HepG2 (cell line): ENCODE data around the gene TXNL4A. TPM values are rescaled to one million over a fixed set of nuclear protein-coding genes. Genes with fewer than 3 reads are reported as not detected.

Experiments used
- CHD4 ChIP-seq: fragments of 200-600 bp; sonication (generic); IDR thresholded peaks from 2 replicates; pipeline ENCODE4 v1.7.0; 2017; ENCODE audit warnings: mild to moderate bottlenecking, low read length, borderline replicate concordance
- EED ChIP-seq: sonication (generic); formaldehyde crosslinking; IDR thresholded peaks from 2 replicates; pipeline ENCODE4 v1.5.0; 2020; ENCODE audit warnings: mild to moderate bottlenecking, missing genetic modification reagents
- FUBP1 ChIP-seq: sonication (generic); formaldehyde crosslinking; IDR thresholded peaks from 2 replicates; pipeline ENCODE4 v1.5.1; 2020; ENCODE audit warnings: missing genetic modification reagents, mild to moderate bottlenecking, borderline replicate concordance
- HNF1B ChIP-seq: sonication (generic); formaldehyde crosslinking; IDR thresholded peaks from 2 replicates; pipeline ENCODE4 v1.5.1; 2020; ENCODE audit warnings: mild to moderate bottlenecking, moderate library complexity, missing genetic modification reagents
- KDM5A ChIP-seq: fragments of 200-600 bp; sonication (generic); IDR thresholded peaks from 2 replicates; pipeline ENCODE4 v1.7.0; 2018; ENCODE audit warnings: antibody characterized with exemption, mild to moderate bottlenecking, low read length, borderline replicate concordance
- MEIS2 ChIP-seq: sonication (generic); formaldehyde crosslinking; IDR thresholded peaks from 2 replicates; pipeline ENCODE4 v1.9.0; 2021; ENCODE audit warnings: mild to moderate bottlenecking, missing genetic modification reagents
- MIER3 ChIP-seq: IDR thresholded peaks from 2 replicates; pipeline ENCODE4 v1.6.1; 2016; ENCODE audit warnings: missing compliant biosample characterization, borderline replicate concordance
- NFIC ChIP-seq: IDR thresholded peaks from 2 replicates; pipeline ENCODE4 v1.6.1; 2012; ENCODE audit warnings: mild to moderate bottlenecking, low read length, inconsistent platforms
- PAF1 ChIP-seq: IDR thresholded peaks from 2 replicates; pipeline ENCODE4 v1.6.1; 2016; ENCODE audit warnings: missing genetic modification reagents, missing compliant biosample characterization
- SALL1 ChIP-seq: sonication (generic); formaldehyde crosslinking; IDR thresholded peaks from 2 replicates; pipeline ENCODE4 v1.8.0; 2022; ENCODE audit warnings: mild to moderate bottlenecking, missing genetic modification reagents
- TBX2 ChIP-seq: sonication (generic); formaldehyde crosslinking; IDR thresholded peaks from 2 replicates; pipeline ENCODE4 v1.5.0; 2020; ENCODE audit warnings: missing genetic modification reagents, mild to moderate bottlenecking, borderline replicate concordance
- YEATS2 ChIP-seq: sonication (generic); formaldehyde crosslinking; IDR thresholded peaks from 2 replicates; pipeline ENCODE4 v1.4.0; 2020; ENCODE audit warnings: missing genetic modification reagents, borderline replicate concordance
- ZIK1 ChIP-seq: sonication (generic); formaldehyde crosslinking; IDR thresholded peaks from 2 replicates; pipeline ENCODE4 v1.5.0; 2020; ENCODE audit warnings: mild to moderate bottlenecking, low read depth, missing genetic modification reagents, borderline replicate concordance
- ZNF136 ChIP-seq: sonication (generic); formaldehyde crosslinking; IDR thresholded peaks from 2 replicates; pipeline ENCODE4 v1.8.1; 2022; ENCODE audit warnings: low read depth, mild to moderate bottlenecking, moderate library complexity, missing genetic modification reagents
- ZNF672 ChIP-seq: sonication (generic); formaldehyde crosslinking; IDR thresholded peaks from 2 replicates; pipeline ENCODE4 v1.8.1; 2022; ENCODE audit warnings: missing genetic modification reagents
- ZNF775 ChIP-seq: sonication (generic); formaldehyde crosslinking; IDR thresholded peaks from 2 replicates; pipeline ENCODE4 v1.4.0; 2020; ENCODE audit warnings: missing genetic modification reagents, mild to moderate bottlenecking, moderate library complexity, borderline replicate concordance
- ZSCAN29 ChIP-seq: sonication (generic); formaldehyde crosslinking; conservative IDR thresholded peaks from 2 replicates; pipeline ENCODE4 v1.4.0; 2020; ENCODE audit warnings: mild to moderate bottlenecking, missing genetic modification reagents
- polyA plus RNA-seq, 8 experiments: library from polyadenylated mRNA; depleted of rRNA in 3 of 8; stranded (reverse) in 7 of 8; unstranded in 1 of 8; fragments of >200 nt; fragmentation: Illumina TruSeq in 4 of 8; extraction: Trizol in 4 of 8; gene quantifications; 2 replicates each; pipeline versions ENCODE4 v1.2.1 to v1.2.3, GENCODE V29; 2011 to 2016; ENCODE audit warnings: low read depth in 4 of 8, missing spikeins in 1 of 8, mixed read lengths in 1 of 8; ENCODE audit not compliant: insufficient read depth in 1 of 8
- total RNA-seq, 5 experiments: library from RNA; depleted of rRNA; stranded (reverse); fragments of >200 nt; fragmentation: Illumina TruSeq; extraction: Trizol; gene quantifications; 2 replicates each; pipeline ENCODE4 v1.2.3, GENCODE V29; 2016; ENCODE audit warnings: low read depth in 1 of 5
- TF ChIP-seq, protein P1 (sequence below): sonication (generic); formaldehyde crosslinking; IDR thresholded peaks from 2 replicates; pipeline ENCODE4 v1.4.0; 2020; ENCODE audit warnings: missing genetic modification reagents, borderline replicate concordance
- TF ChIP-seq, protein P2 (sequence below), 2 experiments: sonication (generic) in 1 of 2; formaldehyde crosslinking in 1 of 2; IDR thresholded peaks; 2 replicates each; pipeline versions ENCODE4 v1.5.1 to v1.6.1; 2011 to 2020; ENCODE audit warnings: borderline replicate concordance in 1 of 2, low read depth in 1 of 2, low read length in 1 of 2, mild to moderate bottlenecking in 1 of 2, missing genetic modification reagents in 1 of 2, moderate library complexity in 1 of 2

Gene TXNL4A
- total and polyA plus RNA-seq, 2 of the 13 experiments (the other 11 are each of a cell fraction or from before 2014, with no cell fraction given): 172 to 202 TPM

DNA sequence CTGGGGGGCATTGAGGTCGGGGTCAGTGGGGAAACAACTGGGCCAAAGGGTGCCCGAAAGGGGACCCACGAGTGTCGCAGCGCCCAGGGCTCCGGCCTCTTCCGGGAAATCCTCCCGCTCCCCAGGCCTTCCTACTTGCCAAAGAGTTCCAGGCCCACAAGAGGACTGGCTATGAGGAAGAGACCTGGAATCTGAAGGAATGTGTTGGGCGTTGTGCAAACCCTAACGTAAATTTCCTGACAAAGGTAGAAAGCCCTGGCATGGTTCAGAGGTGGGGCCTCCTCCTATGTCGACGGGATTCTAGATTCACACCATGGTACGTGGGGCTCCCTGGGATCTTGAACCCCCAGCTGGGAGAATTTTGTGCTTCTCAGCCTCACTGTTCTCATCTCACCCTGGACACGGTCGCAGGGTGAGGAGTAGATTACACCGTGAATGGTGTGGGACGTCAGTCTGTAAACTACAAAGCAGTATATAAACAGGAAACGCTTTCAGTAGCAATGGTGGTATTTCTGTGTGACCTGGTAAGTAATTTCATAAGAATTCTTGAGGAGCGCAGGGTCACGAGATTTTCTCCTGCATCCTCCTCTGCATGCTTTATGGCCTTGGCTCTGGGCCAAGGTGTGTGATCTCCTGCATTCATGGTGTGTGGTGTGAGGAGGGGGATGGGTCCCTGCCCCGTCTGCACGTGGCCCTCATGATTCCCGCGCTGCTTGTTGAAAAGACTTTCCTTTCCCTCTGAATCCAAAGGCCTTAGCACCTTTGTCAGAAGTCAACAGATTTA is 23.1 kb downstream of the TXNL4A start (continued):
- TF ChIP-seq HNF1B (CRISPR knock-in tag): peak; percentile 13; the same call in 1 of the 2 replicates
- no peak; the same call in 1 of the 2 replicates for TF ChIP-seq YEATS2 (CRISPR knock-in tag)
- TF ChIP-seq CHD4: no peak
- TF ChIP-seq EED (CRISPR knock-in tag): 0 out of 2 replicates have a peak, but pooled peaks have one; percentile 29
- TF ChIP-seq ZIK1: 0 out of 2 replicates have a peak, but pooled peaks have one; percentile 43
- TF ChIP-seq SALL1 (CRISPR knock-in tag): peak; percentile 46
- TF ChIP-seq, protein P1, sequence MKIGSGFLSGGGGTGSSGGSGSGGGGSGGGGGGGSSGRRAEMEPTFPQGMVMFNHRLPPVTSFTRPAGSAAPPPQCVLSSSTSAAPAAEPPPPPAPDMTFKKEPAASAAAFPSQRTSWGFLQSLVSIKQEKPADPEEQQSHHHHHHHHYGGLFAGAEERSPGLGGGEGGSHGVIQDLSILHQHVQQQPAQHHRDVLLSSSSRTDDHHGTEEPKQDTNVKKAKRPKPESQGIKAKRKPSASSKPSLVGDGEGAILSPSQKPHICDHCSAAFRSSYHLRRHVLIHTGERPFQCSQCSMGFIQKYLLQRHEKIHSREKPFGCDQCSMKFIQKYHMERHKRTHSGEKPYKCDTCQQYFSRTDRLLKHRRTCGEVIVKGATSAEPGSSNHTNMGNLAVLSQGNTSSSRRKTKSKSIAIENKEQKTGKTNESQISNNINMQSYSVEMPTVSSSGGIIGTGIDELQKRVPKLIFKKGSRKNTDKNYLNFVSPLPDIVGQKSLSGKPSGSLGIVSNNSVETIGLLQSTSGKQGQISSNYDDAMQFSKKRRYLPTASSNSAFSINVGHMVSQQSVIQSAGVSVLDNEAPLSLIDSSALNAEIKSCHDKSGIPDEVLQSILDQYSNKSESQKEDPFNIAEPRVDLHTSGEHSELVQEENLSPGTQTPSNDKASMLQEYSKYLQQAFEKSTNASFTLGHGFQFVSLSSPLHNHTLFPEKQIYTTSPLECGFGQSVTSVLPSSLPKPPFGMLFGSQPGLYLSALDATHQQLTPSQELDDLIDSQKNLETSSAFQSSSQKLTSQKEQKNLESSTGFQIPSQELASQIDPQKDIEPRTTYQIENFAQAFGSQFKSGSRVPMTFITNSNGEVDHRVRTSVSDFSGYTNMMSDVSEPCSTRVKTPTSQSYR (CRISPR knock-in tag): peak; percentile 93
- TF ChIP-seq ZNF136: no peak
- peak; percentile 10; the same call in 1 of the 2 replicates for TF ChIP-seq MIER3 (CRISPR knock-in tag)
- TF ChIP-seq, protein P2, sequence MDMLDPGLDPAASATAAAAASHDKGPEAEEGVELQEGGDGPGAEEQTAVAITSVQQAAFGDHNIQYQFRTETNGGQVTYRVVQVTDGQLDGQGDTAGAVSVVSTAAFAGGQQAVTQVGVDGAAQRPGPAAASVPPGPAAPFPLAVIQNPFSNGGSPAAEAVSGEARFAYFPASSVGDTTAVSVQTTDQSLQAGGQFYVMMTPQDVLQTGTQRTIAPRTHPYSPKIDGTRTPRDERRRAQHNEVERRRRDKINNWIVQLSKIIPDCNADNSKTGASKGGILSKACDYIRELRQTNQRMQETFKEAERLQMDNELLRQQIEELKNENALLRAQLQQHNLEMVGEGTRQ (IDR thresholded peaks at IDR 0.05; ENCODE audit: low read depth, low read length): no peak
- TF ChIP-seq, protein P2 (CRISPR knock-in tag; IDR thresholded peaks at IDR 0.05; ENCODE audit: borderline replicate concordance): no peak
- peak; percentile 67 for TF ChIP-seq NFIC
- peak; percentile 18; the same call in 1 of the 2 replicates for TF ChIP-seq MEIS2 (CRISPR knock-in tag)
- TF ChIP-seq PAF1 (CRISPR knock-in tag): 0 out of 2 replicates have a peak, but pooled peaks have one; percentile 73
- TF ChIP-seq TBX2: peak; percentile 29; the same call in 1 of the 2 replicates
- TF ChIP-seq KDM5A: no peak
- no peak for TF ChIP-seq ZSCAN29
- no peak for TF ChIP-seq ZNF672 (CRISPR knock-in tag)
- no peak for TF ChIP-seq FUBP1 (CRISPR knock-in tag)
- no peak for TF ChIP-seq ZNF775 (CRISPR knock-in tag)
